RWPE1 (cell line): Measurements from ENCODE around the gene FAM177B.
A peak's percentile ranks its signal among the peaks of the same experiment; 100 is the strongest.
"Not testable (repeated sequence)": the region's sequence is repeated elsewhere in the genome, so short reads cannot be mapped to it uniquely, and the experiment has no call there.

Experiments
- CTCF ChIA-PET: fragments of 350-600 bp; sonication (Branson Sonifier 250); formaldehyde crosslinking; extraction: SDS; loops from one replicate; lab custom pipeline; 2021; lab: Yijun Ruan, JAX
- POLR2A ChIA-PET: fragments of 400-600 bp; formaldehyde crosslinking; extraction: SDS; loops from one replicate; lab custom pipeline; 2020; ENCODE audit warnings: antibody characterized with exemption; ENCODE audit not compliant: low non-redundant PET; lab: Yijun Ruan, JAX
- DNase-seq: peaks from one replicate; pipeline ENCODE4 v3.0.0; 2012; ENCODE audit warnings: low spot score
- H3K27ac ChIP-seq: fragments of 450-650 bp; 2 replicates; pipeline ENCODE4 v1.5.1; 2017
- CTCF ChIP-seq: fragments of 450-650 bp; conservative IDR thresholded peaks from 2 replicates; pipeline ENCODE4 v1.5.1; 2017; ENCODE audit warnings: low read depth, mild to moderate bottlenecking

The FAM177B gene

GRCh38 chr1:222754366-222755139 is 17.6 kb downstream of the FAM177B start:
- no peak for TF ChIP-seq CTCF
- CTCF ChIA-PET: interaction anchor here (0.6 kb wide), 1 partner anchor 796 kb away, joined by 3 read pairs; no protein-coding TSS in a partner anchor
- peak overlapping the region; percentile 90 for H3K27ac ChIP-seq
- DNase-seq: peak; percentile 67
- POLR2A ChIA-PET: no interaction called here

- CTCF ChIA-PET: interaction anchor here (0.6 to 0.7 kb wide), 2 partner anchors 146 to 278 kb away, joined by 4 to 5 read pairs; no protein-coding TSS in a partner anchor
- no peak overlapping the region for H3K27ac ChIP-seq
- POLR2A ChIA-PET: no interaction called here
- DNase-seq: no peak
- TF ChIP-seq CTCF: no peak
Observed at GRCh38 chr1:222757646-222758268, 20.8 kb downstream of the FAM177B start.

GRCh38 chr1:222759451-222760035 is 22.5 kb downstream of the FAM177B start:
- TF ChIP-seq CTCF: no peak
- no peak for DNase-seq
- CTCF ChIA-PET: no interaction called here
- H3K27ac ChIP-seq: no peak overlapping the region
- POLR2A ChIA-PET: no interaction called here

GRCh38 chr1:222761083-222761482 is 24.1 kb downstream of the FAM177B start:
- TF ChIP-seq CTCF: no peak
- ChIA-PET CTCF (no interaction called here), POLR2A (no interaction called here)
- no peak overlapping the region for H3K27ac ChIP-seq
- DNase-seq: no peak

GRCh38 chr1:222762178-222762577 is 25.2 kb downstream of the FAM177B start:
- POLR2A ChIA-PET: not testable (repeated sequence)

GRCh38 chr1:222767152-222767571 is 30.2 kb downstream of the FAM177B start:
- no peak overlapping the region for H3K27ac ChIP-seq
- TF ChIP-seq CTCF: no peak
- ChIA-PET CTCF (no interaction called here), POLR2A (no interaction called here)
- DNase-seq: no peak

More at GRCh38 chr1:222762178-222762577, 25.2 kb downstream of the FAM177B start:
- CTCF ChIA-PET, DNase-seq, H3K27ac ChIP-seq: not testable (repeated sequence)
